Prostate gland (tissue), 2 donors: ENCODE data around the gene CARMIL1.
"Not testable (repeated sequence)": the region's sequence is repeated elsewhere in the genome, so short reads cannot be mapped to it uniquely, and the experiment has no call there.

Experiments
- CTCF ChIP-seq, 4 experiments: fragments of 200-600 bp in 2 of 4; fragments of 450-650 bp in 2 of 4; sonication (generic) in 2 of 4; IDR thresholded peaks; 1 replicate in 3 of 4; 2 replicates in 1 of 4; pipeline ENCODE4 v1.5.1; 2016 to 2019; ENCODE audit warnings: antibody characterized with exemption in 4 of 4, mild to moderate bottlenecking in 2 of 4, moderate library complexity in 2 of 4
- POLR2AphosphoS5 ChIP-seq: sonication (generic); formaldehyde crosslinking; IDR thresholded peaks from one replicate; pipeline ENCODE4 v1.6.1; 2017; ENCODE audit warnings: antibody characterized with exemption

- not testable (repeated sequence) for TF ChIP-seq CTCF (IDR thresholded peaks at IDR 0.05); POLR2AphosphoS5
Observed at GRCh38 chr6:25382476-25382875, 103.3 kb downstream of the CARMIL1 start.
